Endothelial cell of umbilical vein (primary cell): ENCODE data around the gene TENT5C. TPM values are rescaled to one million over a fixed set of nuclear protein-coding genes. Genes with fewer than 3 reads are reported as not detected.

Experiments
- BruUV-seq: library from RNA; stranded (reverse); fragments of 400-500 nt; replicated peaks from 2 replicates; lab custom pipeline; 2021; lab: Mats Ljungman, UMichigan
- CTCF ChIA-PET: fragments of 300-600, 350-600 bp; sonication (Branson Sonifier 250); formaldehyde crosslinking; loops from one replicate; lab custom pipeline; 2021; ENCODE audit warnings: antibody characterized with exemption, inconsistent platforms; lab: Charles Lee
- POLR2A ChIA-PET: fragments of 300-600, 350-600 bp; sonication (Branson Sonifier 250); formaldehyde crosslinking; loops from one replicate; lab custom pipeline; 2021; ENCODE audit warnings: antibody characterized with exemption, inconsistent platforms; lab: Charles Lee
- DNase-seq: peaks from one replicate; pipeline ENCODE4 v3.0.0-alpha.2; 2011; ENCODE audit warnings: low read depth, low spot score
- FAIRE-seq: peaks from 2 replicates; lab custom pipeline; 2011; peaks lifted over from hg19 to GRCh38; lab: Jason Lieb, UNC
- H2AFZ ChIP-seq: 2 replicates; pipeline ENCODE4 v1.6.0; 2012; ENCODE audit warnings: low read depth, low read length, control low read depth, inconsistent platforms
- H3K27ac ChIP-seq: 2 replicates; pipeline ENCODE4 v1.5.1; 2011; ENCODE audit warnings: low read depth, mild to moderate bottlenecking, control low read depth, low read length, moderate library complexity; ENCODE audit not compliant: insufficient read depth
- H3K27me3 ChIP-seq, 2 experiments: 2 replicates each; pipeline versions ENCODE4 v1.6.0 to v1.6.1; 2011; ENCODE audit warnings: low read length in 2 of 2, mixed read lengths in 1 of 2; ENCODE audit not compliant: control insufficient read depth in 2 of 2, insufficient read depth in 2 of 2
- H3K36me3 ChIP-seq, 2 experiments: 2 replicates in 1 of 2; 3 replicates in 1 of 2; pipeline ENCODE4 v1.5.1; 2011; ENCODE audit warnings: low read length in 2 of 2, mild to moderate bottlenecking in 1 of 2, moderate library complexity in 1 of 2; ENCODE audit not compliant: control insufficient read depth in 2 of 2, insufficient read depth in 2 of 2; ENCODE audit errors: extremely low read depth in 1 of 2
- H3K4me1 ChIP-seq: 3 replicates; pipeline ENCODE4 v1.5.1; 2011; ENCODE audit warnings: mild to moderate bottlenecking, low read length; ENCODE audit not compliant: control insufficient read depth, insufficient read depth; ENCODE audit errors: extremely low read depth
- H3K4me2 ChIP-seq: 2 replicates; pipeline ENCODE4 v1.6.1; 2011; ENCODE audit warnings: low read length, control low read depth, mixed read lengths; ENCODE audit not compliant: insufficient read depth
- H3K4me3 ChIP-seq, 3 experiments: fragments of 200-600 bp in 1 of 3; sonication (generic), shearing (Covaris generic) in 1 of 3; replicated peaks in 1 of 3; 2 replicates each; pipeline ENCODE4 v1.5.1; 2011 to 2016; ENCODE audit warnings: control low read depth in 3 of 3, low read length in 3 of 3, mild to moderate bottlenecking in 2 of 3, inconsistent platforms in 1 of 3, low read depth in 1 of 3, moderate library complexity in 1 of 3; ENCODE audit not compliant: insufficient read depth in 1 of 3
- H3K79me2 ChIP-seq: 2 replicates; pipeline ENCODE4 v1.6.0; 2012; ENCODE audit warnings: low read length, inconsistent platforms; ENCODE audit not compliant: control insufficient read depth, insufficient read depth
- H3K9ac ChIP-seq: replicated peaks from 2 replicates; pipeline ENCODE3; 2011; ENCODE audit warnings: low read length, control low read depth; ENCODE audit not compliant: insufficient read depth; ENCODE audit errors: extremely low read depth
- H3K9me1 ChIP-seq: replicated peaks from 3 replicates; pipeline ENCODE4 v1.6.0; 2011; ENCODE audit warnings: mild to moderate bottlenecking, low read length; ENCODE audit not compliant: control insufficient read depth, insufficient read depth; ENCODE audit errors: extremely low read depth
- H3K9me3 ChIP-seq: replicated peaks from 2 replicates; pipeline ENCODE4 v1.5.1; 2012; ENCODE audit warnings: low read length, inconsistent platforms; ENCODE audit not compliant: control insufficient read depth, insufficient read depth
- H4K20me1 ChIP-seq: replicated peaks from 2 replicates; pipeline ENCODE3; 2011; ENCODE audit warnings: mild to moderate bottlenecking, low read length; ENCODE audit not compliant: control insufficient read depth, insufficient read depth; ENCODE audit errors: extremely low read depth
- FOS ChIP-seq: IDR thresholded peaks from 2 replicates; pipeline ENCODE4 v1.6.1; 2011; ENCODE audit warnings: mild to moderate bottlenecking, low read length, moderate library complexity, borderline replicate concordance; ENCODE audit not compliant: insufficient read depth
- GATA2 ChIP-seq: IDR thresholded peaks from 2 replicates; pipeline ENCODE4 v1.7.0; 2011; ENCODE audit warnings: low read depth, mild to moderate bottlenecking, moderate library complexity, mixed read lengths, low read length; ENCODE audit not compliant: insufficient read length, insufficient read depth
- JUN ChIP-seq: IDR thresholded peaks from 2 replicates; pipeline ENCODE4 v1.6.1; 2011; ENCODE audit warnings: borderline replicate concordance, low read depth; ENCODE audit not compliant: insufficient read length, insufficient read depth
- MYC ChIP-seq: IDR thresholded peaks from one replicate; pipeline ENCODE4 v1.6.1; 2011; ENCODE audit warnings: mild to moderate bottlenecking, low read depth, low read length
- POLR2A ChIP-seq: IDR thresholded peaks from 2 replicates; pipeline ENCODE4 v1.6.1; 2012; ENCODE audit warnings: low read depth, mild to moderate bottlenecking, control low read depth, low read length
- POLR2AphosphoS5 ChIP-seq: IDR thresholded peaks from 2 replicates; pipeline ENCODE4 v1.6.1; 2012; ENCODE audit warnings: low read depth, mild to moderate bottlenecking, control low read depth, low read length, moderate library complexity; ENCODE audit not compliant: insufficient read depth
- dilution Hi-C: fragments of 300-500 bp; cut with MboI; formaldehyde crosslinking; loops from one replicate; pipeline ENCODE4 v1.15.0; 2019; ENCODE audit warnings: low sequenced_read_pairs; ENCODE audit not compliant: extremely low pct_ligation_motif_present
- intact Hi-C: fragments of 100-400 bp; cut with micrococcal nuclease; formaldehyde crosslinking; loops from one replicate; pipeline ENCODE4 v1.10.0; 2022
- polyA plus RNA-seq, 4 experiments: library from polyadenylated mRNA; depleted of rRNA in 3 of 4; stranded (reverse) in 3 of 4; unstranded in 1 of 4; fragments of >200 nt; gene quantifications; 2 replicates each; pipeline versions ENCODE4 v1.2.1 to v1.2.3, GENCODE V29; 2011 to 2012; ENCODE audit warnings: missing spikeins in 1 of 4
- total RNA-seq: library from RNA; stranded (reverse); gene quantifications from 2 replicates; pipeline ENCODE4 v1.2.3, GENCODE V29; 2021
- TF ChIP-seq, protein P1 (sequence below), 2 donors: IDR thresholded peaks; 1 replicate in 1 of 2; 2 replicates in 1 of 2; pipeline ENCODE4 v1.5.1; 2011; ENCODE audit warnings: low read length in 2 of 2, mild to moderate bottlenecking in 2 of 2, moderate library complexity in 2 of 2, control low read depth in 1 of 2, inconsistent platforms in 1 of 2, low read depth in 1 of 2; ENCODE audit not compliant: insufficient read depth in 1 of 2; ENCODE audit errors: extremely low read depth in 1 of 2
- TF ChIP-seq, protein P2 (sequence below): IDR thresholded peaks from 2 replicates; pipeline ENCODE4 v1.6.1; 2011; ENCODE audit not compliant: insufficient read depth, insufficient read length

TENT5C gene
- total and polyA plus RNA-seq, 2 donors (not counting 3 experiments of a cell fraction or from before 2014, with no cell fraction given), result 0.06 to 0.22 TPM

DNA sequence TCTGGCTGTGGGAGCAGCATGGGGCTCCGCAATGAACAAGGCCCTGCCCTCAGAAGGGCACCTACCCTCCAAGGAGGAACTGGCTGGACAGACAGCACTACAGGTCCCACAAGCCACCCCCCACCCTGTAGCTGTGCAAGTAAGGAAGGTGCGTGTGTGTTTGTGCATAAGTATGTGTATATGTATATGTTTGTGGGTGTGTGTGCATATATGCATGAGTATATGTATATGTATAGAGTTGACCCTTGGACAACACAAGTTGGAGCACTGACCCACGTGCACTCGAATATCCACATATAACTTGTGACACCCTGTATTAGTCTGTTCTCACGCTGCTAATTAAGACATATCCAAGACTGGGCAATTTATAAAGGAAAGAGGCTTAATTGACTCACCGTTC lies 22.6 kb upstream of the TENT5C start:
- H2AFZ ChIP-seq, result no peak overlapping the region
- FAIRE-seq (no peak), DNase-seq (no peak)
- no peaks in the 10 kb centered on the region for H3K9me1 ChIP-seq
- H3K27me3 ChIP-seq, result no peaks in the 10 kb centered on the region
- H3K79me2 ChIP-seq, result no peaks in the 10 kb centered on the region
- no peak overlapping the region for H3K4me2 ChIP-seq
- no peaks in the 10 kb centered on the region for H3K4me1 ChIP-seq
- no peak overlapping the region for H3K4me3 ChIP-seq
- no peak overlapping the region for H3K27ac ChIP-seq
- intact Hi-C loops (no loop called here), dilution Hi-C loops (no loop called here)
- H3K9me3 ChIP-seq, result no peaks in the 10 kb centered on the region
- BruUV-seq, result no TSS peak
- CTCF ChIA-PET, result no interaction called here
- no peaks in the 10 kb centered on the region for H4K20me1 ChIP-seq
- no peaks in the 10 kb centered on the region for H3K36me3 ChIP-seq
- POLR2A ChIA-PET, result no interaction called here
- TF ChIP-seq POLR2AphosphoS5 (no peak), GATA2 (no peak), MYC (no peak), JUN (no peak), POLR2A (no peak), FOS (no peak)
- TF ChIP-seq, protein P1, sequence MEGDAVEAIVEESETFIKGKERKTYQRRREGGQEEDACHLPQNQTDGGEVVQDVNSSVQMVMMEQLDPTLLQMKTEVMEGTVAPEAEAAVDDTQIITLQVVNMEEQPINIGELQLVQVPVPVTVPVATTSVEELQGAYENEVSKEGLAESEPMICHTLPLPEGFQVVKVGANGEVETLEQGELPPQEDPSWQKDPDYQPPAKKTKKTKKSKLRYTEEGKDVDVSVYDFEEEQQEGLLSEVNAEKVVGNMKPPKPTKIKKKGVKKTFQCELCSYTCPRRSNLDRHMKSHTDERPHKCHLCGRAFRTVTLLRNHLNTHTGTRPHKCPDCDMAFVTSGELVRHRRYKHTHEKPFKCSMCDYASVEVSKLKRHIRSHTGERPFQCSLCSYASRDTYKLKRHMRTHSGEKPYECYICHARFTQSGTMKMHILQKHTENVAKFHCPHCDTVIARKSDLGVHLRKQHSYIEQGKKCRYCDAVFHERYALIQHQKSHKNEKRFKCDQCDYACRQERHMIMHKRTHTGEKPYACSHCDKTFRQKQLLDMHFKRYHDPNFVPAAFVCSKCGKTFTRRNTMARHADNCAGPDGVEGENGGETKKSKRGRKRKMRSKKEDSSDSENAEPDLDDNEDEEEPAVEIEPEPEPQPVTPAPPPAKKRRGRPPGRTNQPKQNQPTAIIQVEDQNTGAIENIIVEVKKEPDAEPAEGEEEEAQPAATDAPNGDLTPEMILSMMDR (IDR thresholded peaks at IDR 0.05; ENCODE audit: extremely low read depth in 1 of 2, insufficient read depth in 1 of 2, low read depth in 1 of 2, low read length in 2 of 2), result no peak
- TF ChIP-seq, protein P2, sequence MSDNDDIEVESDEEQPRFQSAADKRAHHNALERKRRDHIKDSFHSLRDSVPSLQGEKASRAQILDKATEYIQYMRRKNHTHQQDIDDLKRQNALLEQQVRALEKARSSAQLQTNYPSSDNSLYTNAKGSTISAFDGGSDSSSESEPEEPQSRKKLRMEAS, result no peak
- no peak overlapping the region for H3K9ac ChIP-seq
